HG02970 (cell line): ENCODE measurements around the gene INSIG2.

Source experiments
- ATAC-seq: cut with Tn5 transposase; IDR thresholded peaks from one replicate; pipeline ENCODE4 v1.9.1; 2021; ENCODE audit warnings: mild to moderate bottlenecking, moderate library complexity, moderate number of reproducible peaks; ENCODE audit not compliant: unreplicated experiment, low FRiP score

Gene INSIG2

DNA sequence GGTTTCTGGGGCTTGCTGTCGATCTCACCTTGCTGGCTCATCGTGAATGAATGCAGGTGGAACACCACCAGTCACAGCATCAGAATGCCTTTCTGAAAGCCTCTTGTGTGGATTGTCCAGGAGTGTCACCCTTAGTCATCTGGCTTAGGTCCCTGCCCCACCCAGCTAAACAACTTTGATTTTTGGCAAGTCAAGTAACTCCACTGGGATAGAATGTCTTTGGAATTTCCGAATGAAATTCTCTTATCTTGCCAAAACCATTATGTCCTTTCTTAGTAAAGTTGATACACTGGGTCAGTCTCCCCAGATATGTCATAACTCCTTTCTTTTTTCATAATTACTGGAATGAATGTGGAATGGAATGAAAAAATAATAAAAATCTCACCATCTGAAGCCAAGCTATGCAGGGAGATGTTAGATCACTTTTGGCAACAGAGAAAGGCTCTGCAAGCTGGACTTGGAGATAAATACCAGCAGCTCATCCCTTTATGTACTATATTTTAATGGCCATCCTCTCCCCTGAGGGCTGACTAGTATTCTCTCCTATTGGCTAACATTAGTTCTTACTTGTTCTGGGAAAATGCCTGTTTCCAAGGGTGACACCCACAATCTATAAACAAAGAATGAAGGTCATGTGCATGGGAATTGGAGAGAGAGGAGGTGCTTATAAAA lies 35.4 kb downstream of the INSIG2 start:
- no peak for ATAC-seq

DNA sequence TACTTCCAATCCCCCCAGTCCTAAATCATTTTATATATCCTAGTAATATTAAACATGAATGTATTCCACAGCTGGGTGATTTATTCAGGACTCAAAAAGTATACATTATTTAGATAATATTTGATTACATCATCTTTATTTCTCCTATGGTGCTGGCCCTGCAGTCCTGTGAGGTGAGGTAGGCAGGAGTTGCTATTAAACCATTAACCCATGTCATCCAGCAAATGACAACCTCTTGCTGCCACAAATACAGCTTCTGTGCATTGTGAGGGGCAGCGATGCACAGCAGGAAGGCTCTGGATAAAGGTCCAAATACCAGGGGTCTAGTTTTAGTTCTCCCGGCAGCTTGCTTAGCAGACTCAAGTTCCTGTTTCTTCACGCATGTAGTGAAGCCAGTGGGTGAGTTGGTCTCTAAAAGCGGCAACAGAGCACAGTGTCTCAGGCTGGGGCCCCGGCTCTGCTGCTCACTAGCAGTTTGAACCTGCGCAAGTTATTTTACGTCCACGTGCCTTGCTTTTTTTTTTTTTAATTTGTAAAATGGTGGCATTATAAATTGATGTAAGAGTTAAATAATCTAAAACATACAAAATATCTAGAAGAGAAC lies 36.1 kb downstream of the INSIG2 start:
- ATAC-seq: no peak

DNA sequence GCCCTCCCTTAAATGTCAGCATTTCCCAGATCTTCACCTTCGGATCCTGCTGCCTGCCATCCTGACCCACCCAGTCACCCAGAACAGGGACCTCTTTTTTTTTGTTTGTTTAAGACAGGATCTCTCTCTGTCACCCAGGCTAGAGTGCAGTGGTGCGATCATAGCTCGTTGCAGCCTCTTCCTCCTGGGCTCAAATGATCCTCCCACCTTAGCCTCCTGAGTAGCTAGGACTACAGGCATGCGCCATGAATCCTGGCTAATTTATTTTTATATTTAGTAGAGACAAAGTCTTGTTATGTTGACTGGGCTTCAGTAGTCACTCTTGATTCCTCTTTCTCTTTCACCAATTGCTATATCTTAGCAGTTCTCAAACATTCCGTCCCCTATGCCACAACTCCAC lies 39.0 kb downstream of the INSIG2 start:
- no peak for ATAC-seq

DNA sequence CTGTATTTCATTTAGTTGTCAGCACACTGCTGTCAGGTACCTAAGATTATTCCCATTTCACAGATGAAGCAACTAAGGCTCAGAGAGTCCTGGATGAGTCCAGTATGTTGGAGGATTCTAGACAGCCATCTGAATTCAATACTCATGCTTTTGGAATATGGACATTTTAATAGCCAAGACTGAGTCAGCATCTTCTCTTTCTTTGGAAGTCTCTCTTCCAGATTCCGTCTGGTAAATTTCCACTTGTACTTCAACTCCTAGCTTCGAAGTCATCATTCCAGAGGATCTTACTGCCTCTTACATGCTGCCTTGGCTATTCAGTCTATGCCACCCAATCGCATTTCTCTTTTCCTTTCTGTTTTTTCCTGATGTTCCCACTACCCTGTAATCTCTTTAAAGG lies 40.6 kb downstream of the INSIG2 start:
- no peak for ATAC-seq

DNA sequence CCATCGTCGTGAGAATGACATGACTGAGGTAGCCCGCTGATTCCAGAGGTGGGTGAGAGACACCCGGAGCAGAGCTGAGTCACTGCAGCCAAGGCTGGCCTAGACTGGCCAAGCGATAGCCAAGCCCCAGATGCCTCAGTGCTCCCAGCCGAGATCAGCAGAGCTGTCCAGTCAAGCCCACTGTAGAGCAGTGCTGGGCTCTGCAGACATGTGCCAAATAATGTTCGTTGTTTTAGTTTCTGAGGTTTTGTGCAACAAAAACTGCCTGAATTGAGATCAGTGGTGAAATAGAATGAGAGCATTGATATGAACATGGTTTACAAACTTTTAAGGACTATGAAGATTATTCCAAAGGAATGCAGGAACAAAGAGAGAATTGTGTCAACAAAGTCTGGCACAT lies 42.1 kb downstream of the INSIG2 start:
- ATAC-seq: no peak

DNA sequence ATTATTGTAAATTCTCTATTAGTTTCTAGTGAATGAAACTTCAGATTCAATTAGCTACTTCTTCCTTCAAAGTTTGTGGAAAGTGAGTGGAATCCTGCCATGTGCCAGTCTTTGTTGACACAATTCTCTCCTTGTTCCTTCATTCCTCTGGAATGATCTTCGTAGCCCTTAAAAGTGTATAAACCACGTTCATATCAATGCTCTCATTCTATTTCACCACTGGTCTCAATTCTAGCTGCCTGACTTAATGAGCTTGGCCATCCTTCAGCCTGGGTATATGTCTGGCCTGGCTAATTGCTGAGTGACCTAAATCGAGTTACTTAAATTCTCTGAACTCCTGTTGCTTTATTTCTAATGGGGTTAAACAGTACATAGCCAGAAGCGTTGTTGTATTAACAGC lies 43.5 kb downstream of the INSIG2 start:
- no peak for ATAC-seq

DNA sequence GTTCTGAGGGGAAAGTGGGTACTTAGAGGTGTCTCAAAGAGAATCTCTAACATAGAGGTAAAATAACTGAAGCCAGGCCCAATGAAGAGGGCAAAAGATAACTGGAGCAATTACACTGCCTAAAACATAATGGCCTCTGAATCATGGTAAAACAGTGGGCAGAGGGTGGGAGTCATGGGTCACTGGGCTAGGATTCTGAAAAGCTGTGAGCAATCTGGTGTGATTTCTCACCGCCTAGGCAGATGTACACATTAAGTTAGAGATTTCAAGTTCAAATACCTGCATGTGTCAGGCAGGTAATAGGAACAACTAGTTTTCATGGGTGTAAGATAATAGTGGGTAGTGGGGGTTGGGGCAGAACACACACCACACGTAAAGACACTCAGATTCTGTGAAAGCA lies 45.6 kb downstream of the INSIG2 start:
- no peak for ATAC-seq

DNA sequence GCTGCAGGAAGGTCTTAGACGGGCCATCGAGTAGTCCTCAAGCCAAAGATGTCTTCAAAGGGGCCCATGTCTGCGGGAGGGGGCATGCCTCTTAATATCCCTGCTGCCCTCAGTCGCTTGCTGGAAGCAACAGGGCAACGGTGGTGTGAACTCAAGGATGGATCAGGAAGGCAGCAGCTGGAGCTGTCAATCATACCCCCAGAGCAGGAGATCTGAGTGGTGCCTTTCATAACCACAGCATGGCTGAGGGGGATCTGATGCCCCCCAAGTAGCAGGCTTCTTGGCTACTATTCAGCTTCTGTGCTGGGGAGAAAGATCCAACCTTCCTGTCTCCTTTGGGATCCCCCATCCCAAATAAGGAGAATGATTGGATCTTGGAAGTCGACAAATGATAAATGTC lies 46.4 kb downstream of the INSIG2 start:
- ATAC-seq: no peak

DNA sequence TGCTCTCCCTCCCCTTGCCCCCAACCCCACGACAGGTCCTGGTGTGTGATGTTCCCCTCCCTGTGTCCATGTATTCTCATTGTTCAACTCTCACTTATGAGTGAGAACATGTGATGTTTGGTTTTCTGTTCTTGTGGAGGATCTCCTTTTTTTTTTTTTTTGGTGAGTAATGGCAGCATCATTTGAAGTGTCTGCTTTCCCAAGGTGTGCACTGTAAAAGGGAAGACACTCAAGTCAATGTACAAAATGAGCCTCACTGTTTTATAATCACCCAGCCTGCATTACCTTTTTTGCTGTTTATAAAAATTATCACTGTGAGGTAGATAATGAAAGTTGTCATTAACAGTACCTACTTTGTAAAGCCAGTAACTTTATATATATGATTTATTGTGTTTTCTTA lies 56.9 kb downstream of the INSIG2 start:
- no peak for ATAC-seq

DNA sequence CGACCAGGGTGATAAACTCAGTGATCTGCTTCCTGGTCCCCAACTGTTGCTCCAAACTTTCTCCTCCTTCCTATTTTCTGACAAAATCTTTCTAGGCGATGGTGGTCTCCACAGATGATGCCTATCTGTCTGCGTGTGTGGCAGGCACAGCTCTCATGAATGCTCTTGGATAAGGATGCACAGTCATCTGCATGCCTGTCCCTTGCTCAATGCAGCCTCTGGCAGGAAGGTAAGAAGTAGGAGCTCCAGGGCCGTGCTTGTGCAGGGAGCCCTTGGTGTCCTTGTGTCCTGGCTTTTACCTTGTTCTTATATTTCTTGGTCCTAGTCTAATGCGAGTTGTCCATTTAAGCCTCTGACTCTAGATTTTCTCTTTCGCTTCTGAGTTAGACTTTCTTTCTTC lies 57.5 kb downstream of the INSIG2 start:
- ATAC-seq: no peak

DNA sequence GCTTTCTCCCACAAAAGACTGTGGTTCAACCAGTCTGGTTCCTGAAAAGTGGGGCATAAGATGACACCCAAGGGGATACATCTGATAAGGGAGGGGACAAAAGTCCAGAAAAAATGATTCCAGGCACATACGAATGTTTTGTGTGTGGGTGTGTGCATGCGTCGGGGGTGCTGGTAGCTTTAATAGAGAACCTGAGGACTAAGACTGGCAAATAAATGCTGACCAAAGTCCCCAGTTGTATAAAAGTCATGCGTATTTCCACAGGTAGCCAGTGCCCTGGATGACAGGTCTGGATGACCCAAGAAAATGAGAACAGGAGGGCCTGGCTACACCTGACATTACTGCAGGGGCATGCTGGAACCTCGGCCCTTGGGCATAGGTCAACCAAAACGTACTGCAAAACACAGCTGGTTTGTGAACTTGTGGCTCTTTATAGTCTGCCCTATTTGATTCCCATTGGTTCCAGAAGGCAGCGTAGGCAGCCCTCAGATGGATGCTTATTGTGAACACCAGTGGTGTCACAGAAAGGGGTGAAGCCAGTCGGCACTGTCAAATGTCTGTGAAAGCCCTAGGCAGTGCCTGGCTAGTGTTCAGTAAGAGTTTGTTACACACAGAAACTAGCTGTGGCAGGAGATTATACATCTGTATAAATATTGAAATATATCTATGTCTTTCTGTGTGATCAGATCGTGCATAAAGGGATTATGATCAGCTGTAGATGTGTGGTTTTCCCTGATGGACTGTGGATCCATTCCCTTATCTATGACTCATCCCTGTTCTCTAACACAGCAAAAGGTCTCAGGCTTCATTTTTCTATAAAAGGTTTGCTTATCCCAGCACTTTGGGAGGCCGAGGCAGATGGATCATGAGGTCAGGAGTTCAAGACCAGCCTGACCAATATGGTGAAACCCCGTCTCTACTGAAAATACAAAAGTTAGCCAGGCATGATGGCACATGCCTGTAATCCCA lies 58.3 kb downstream of the INSIG2 start:
- ATAC-seq: no peak

DNA sequence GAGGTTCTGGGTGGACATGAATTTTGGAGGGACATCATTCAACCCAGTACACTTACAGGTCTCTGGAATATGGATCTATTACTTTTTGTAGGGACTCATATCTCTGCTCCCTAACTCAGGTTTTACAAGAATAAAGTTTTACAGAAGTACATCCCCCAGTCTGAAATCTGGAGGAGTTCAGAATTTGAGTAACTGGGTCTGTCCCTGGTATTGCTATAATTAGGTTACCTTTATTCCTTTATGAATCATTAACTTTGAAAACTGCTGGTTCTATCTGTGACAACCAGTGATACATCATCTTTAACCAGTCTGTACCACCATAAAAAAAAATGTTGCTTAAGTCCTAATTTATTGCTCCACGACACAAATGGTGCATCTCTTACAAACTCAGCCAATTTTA lies 59.9 kb downstream of the INSIG2 start:
- no peak for ATAC-seq

DNA sequence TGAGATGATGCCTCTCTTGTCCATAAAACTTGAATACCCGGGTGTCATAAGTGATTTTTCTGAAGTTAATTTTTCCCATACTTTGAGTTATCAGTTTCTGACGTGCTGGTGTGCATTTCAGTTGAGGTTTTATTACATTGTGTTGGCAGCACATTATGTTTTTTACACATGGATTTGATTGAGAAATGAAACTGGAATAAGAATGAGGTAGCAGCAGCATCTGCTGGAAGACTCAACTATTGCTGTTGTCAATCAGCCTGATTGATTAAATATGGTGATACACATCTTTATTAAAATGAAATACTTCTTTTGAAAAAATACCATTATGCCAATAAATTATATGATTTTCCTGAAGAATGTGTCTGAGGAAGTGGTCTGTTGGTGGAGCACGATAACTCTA lies 60.5 kb downstream of the INSIG2 start:
- no peak for ATAC-seq

DNA sequence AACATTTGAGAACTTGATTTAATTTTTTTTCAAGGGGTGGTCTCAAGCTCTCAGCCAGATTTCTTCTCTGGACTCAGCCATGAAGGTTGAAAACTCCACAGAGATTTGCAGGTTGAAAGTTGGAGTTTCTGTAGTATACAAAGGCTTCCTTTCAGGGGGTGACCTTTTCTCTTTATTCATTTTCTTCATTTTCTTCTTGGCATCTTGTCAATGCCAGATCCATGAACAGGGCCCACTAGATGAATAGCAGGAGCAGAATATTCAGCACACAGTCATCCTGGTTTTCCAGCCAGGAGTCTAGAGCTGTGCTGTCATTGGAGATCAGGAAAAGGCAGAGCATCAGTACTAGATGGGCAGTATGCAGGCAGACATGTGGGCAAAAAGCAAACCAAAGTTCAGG lies 62.0 kb downstream of the INSIG2 start:
- no peak for ATAC-seq

DNA sequence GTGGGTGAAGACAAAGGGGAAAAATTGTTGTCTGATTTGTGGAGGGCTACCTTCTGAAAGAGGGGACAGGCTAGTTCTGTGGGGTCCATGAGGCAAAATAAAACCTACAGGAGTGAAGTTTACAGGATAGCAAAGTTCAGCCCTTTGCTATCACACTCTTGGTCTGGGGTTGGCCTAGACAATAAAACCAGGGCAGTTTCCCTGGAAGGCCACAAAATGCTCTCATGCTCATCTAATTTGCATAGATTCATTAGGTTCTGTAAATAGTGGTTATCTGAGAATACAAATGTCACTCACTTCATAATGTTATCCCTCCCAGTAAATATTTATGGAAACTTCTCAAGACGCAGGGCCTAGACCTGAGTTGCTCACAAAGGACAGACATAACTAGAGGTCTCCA lies 63.6 kb downstream of the INSIG2 start:
- ATAC-seq: no peak

DNA sequence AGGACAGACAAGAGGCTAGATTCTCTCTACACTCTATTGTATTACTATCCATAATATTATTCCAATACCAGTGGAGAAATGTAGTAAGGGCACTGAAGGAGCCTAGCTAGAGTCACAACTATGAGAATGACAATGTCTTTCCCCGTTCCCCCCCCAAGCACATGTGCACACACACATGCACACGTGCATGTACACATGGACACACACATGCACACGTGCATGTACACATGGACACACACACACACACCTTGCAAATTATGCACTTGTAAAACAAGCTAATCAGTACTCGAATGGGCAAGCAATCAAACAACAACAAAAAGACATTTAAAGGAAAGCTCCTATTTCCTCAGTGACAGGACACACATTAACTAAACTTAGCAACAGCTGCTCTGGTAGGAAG lies 65.2 kb downstream of the INSIG2 start:
- no peak for ATAC-seq

DNA sequence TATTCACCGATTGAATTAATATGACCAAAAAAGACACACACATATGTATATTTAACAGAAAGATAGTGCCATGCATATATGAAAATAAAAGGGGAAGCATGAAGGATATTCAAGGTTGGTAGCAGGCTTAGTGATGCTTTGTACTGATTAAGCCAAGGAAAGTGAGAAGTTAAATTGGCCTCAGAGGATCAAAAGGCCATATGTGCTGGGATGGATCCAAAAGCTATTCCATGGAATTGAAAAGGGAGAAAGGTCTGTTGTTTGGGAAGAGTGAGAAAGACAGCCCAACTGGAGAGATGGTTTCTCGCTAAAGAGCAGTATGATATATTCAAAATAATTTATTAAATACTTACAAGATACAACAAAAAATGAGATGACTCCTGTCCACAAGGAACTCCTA lies 65.9 kb downstream of the INSIG2 start:
- ATAC-seq: no peak
